Immature natural killer cell (primary cell): Measurements from ENCODE around the gene FAM222A. TPM values are rescaled to one million over a fixed set of nuclear protein-coding genes. Genes with fewer than 3 reads are reported as not detected.

Experiments
- DNase-seq, 3 donors: peaks; one replicate each; pipeline ENCODE4 v3.0.0; 2022; ENCODE audit warnings: mixed read lengths in 1 of 3
- H3K27ac Mint-ChIP-seq, 6 donors: one replicate each; pipeline ENCODE4 v1.8.0; 2020; ENCODE audit warnings: mixed read lengths in 6 of 6, mild to moderate bottlenecking in 5 of 6, inconsistent platforms in 4 of 6, moderate library complexity in 3 of 6
- H3K27me3 Mint-ChIP-seq, 3 donors: one replicate each; pipeline ENCODE4 v1.8.0; 2020 to 2021; ENCODE audit warnings: low read depth in 3 of 3, mild to moderate bottlenecking in 3 of 3, mixed read lengths in 3 of 3, moderate library complexity in 3 of 3, inconsistent platforms in 1 of 3
- H3K36me3 Mint-ChIP-seq, 3 donors: one replicate each; pipeline ENCODE4 v1.8.0; 2020; ENCODE audit warnings: mixed read lengths in 3 of 3, inconsistent platforms in 2 of 3, mild to moderate bottlenecking in 2 of 3
- H3K4me1 Mint-ChIP-seq, 2 donors: one replicate each; pipeline ENCODE4 v1.8.0; 2020; ENCODE audit warnings: inconsistent platforms in 2 of 2, mild to moderate bottlenecking in 2 of 2, mixed read lengths in 2 of 2, moderate library complexity in 1 of 2
- H3K4me3 Mint-ChIP-seq, 5 donors: one replicate each; pipeline ENCODE4 v1.8.0; 2020; ENCODE audit warnings: mild to moderate bottlenecking in 5 of 5, mixed read lengths in 5 of 5, inconsistent platforms in 3 of 5, moderate library complexity in 3 of 5
- H3K9me3 Mint-ChIP-seq, 6 donors: one replicate each; pipeline ENCODE4 v1.8.0; 2020; ENCODE audit warnings: mild to moderate bottlenecking in 6 of 6, mixed read lengths in 6 of 6, inconsistent platforms in 4 of 6, moderate library complexity in 3 of 6
- polyA plus RNA-seq, 3 donors: library from polyadenylated mRNA; unstranded; fragments of 300-500 nt; fragmentation: Illumina TruSeq; gene quantifications; one replicate each; pipeline ENCODE4 v1.2.3, GENCODE V29; 2021

Gene FAM222A
- polyA plus RNA-seq, 3 donors from 2014 or later, result 0.20 to 0.49 TPM; not detected in 1

DNA sequence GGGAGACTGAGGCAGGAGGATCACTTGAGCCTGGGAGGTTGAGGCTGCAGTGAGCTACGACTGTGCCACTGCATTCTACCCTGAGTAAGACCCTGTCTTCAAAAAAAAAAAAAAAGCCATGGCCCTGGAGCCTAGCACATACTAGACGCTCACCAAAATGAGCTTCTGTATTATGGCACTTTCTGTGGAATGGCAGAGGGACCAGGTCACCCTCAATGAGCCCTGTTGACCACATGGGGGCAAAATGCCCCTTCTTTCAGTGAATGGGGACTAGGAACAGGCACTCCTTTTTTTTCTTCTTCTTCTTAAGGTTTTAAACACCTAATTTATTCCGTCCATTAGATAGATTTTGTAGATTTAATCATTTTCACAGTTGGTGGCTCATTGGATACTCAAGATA, 50.5 kb downstream of the FAM222A start:
- Mint-ChIP-seq H3K27me3 (peaks cover 0 to 2% (median 1%) of the 10 kb centered on the region in 3 donors), H3K27ac (no peak overlapping the region), H3K4me1 (peaks cover 0 to 9% of the 10 kb centered on the region in 2 donors), H3K4me3 (no peak overlapping the region), H3K9me3 (no peaks in the 10 kb centered on the region), H3K36me3 (no peaks in the 10 kb centered on the region)
- DNase-seq, result no peak

DNA sequence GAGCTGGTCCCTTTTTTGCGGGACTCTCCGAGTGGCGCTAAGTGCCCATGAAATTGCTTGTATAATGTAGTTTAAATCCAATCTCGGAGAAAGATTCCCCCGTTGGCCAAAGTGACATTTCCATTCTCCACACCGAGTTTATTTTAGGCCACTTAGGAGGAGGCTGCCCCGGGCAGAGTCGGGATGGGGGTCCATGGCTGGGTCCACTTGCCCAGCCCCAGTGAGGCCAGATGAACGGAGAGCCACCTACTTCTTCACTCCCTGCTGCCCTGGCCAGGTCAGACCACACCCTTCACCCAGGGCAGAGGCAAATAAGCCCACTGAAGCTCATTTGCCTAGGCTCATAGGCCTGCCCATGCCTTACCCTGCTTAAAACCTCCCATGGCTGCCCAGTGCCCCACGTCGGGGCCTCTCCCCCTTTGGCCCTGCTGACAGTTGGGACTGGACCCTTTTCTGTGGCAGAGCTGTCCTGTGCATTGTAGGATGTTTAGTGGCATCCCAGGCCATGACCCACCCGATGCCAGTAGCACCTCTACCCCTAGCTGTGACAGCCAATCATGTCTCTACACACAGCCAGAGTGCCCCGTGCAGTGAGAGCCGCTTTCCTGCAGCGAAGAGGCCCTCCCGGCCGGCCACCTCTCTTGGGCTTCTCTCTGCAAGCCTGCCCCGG, 51.3 kb downstream of the FAM222A start:
- Mint-ChIP-seq H3K27ac (no peak overlapping the region), H3K36me3 (no peaks in the 10 kb centered on the region), H3K9me3 (no peaks in the 10 kb centered on the region), H3K4me1 (peaks cover 0 to 9% of the 10 kb centered on the region in 2 donors), H3K27me3 (peaks cover 0 to 2% (median 1%) of the 10 kb centered on the region in 3 donors), H3K4me3 (no peak overlapping the region)
- DNase-seq, result no peak

DNA sequence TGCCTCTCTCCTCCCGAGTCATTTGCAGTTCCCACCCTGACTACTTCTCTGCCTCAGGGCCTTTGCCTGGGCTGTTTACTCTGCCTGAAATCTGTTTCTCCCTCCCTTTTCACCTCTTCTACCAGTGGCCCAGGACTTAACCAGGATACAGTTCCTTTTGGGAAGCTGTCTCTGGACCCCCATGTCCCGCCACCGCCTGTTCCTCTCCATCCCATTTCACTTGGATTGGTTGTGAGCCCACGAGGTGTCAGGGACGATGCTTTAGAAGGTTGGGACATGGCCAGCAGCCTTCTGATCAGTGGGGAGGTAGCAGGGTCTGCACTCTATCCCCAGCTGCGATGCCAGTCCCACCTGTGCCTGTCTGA, 51.8 kb downstream of the FAM222A start:
- Mint-ChIP-seq H3K4me1 (peaks cover 0 to 8% of the 10 kb centered on the region in 2 donors), H3K36me3 (no peaks in the 10 kb centered on the region), H3K27me3 (peaks cover 0 to 2% (median 1%) of the 10 kb centered on the region in 3 donors), H3K27ac (no peak overlapping the region), H3K4me3 (no peak overlapping the region), H3K9me3 (no peaks in the 10 kb centered on the region)
- DNase-seq, result no peak

DNA sequence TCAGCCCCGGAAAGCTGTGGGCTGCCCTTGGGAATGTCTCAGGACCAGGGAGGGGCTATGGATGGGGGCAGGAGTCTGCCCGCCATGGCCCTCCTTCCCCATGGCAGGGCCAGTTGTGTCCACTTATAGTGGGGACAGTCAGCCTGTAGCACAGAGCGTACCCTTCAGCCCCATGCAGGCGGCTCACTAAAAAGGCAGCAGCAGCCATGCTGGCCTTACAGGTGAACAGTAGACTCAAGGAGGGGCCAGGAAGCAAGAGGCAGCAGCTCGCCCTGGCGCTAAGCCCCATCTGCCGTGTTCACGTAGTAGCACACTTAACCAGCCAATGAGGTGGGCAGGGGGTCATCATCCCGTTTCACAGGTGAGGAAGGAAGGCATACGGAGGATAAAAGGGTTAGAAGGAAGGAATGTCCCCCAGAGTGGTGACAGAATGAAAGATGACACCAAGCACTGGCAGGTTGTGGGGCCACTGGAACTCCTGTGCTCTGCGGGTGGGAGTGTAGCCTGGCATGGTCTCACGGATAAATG, 52.7 kb downstream of the FAM222A start:
- Mint-ChIP-seq H3K36me3 (no peaks in the 10 kb centered on the region), H3K27ac (no peak overlapping the region), H3K4me1 (peaks cover 0 to 3% of the 10 kb centered on the region in 2 donors), H3K9me3 (no peaks in the 10 kb centered on the region), H3K27me3 (peaks cover 0 to 3% (median 1%) of the 10 kb centered on the region in 3 donors), H3K4me3 (no peak overlapping the region)
- no peak for DNase-seq

DNA sequence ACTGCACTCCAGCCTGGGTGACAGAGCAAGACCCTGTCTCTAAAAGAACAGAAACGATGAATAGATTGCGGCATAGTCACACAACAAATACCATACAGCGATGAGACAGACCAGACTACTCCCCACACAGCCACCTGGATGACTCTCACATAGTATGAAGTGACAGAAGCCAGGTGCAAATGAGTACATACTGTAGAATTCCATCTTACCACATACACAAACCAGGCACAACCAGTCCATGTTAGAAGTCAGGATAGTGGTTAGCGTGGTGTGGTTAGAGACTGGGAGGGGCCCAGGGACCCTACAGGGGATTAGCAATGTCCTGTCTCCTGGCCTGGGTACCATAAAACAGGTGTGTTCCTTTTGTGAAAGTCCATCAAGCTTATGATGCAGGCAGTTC, 53.8 kb downstream of the FAM222A start:
- Mint-ChIP-seq H3K27ac (no peak overlapping the region), H3K4me1 (peaks cover 0 to 3% of the 10 kb centered on the region in 2 donors), H3K9me3 (no peaks in the 10 kb centered on the region), H3K36me3 (no peaks in the 10 kb centered on the region), H3K27me3 (peaks cover 1 to 5% (median 2%) of the 10 kb centered on the region in 3 donors), H3K4me3 (no peak overlapping the region)
- DNase-seq, result no peak

DNA sequence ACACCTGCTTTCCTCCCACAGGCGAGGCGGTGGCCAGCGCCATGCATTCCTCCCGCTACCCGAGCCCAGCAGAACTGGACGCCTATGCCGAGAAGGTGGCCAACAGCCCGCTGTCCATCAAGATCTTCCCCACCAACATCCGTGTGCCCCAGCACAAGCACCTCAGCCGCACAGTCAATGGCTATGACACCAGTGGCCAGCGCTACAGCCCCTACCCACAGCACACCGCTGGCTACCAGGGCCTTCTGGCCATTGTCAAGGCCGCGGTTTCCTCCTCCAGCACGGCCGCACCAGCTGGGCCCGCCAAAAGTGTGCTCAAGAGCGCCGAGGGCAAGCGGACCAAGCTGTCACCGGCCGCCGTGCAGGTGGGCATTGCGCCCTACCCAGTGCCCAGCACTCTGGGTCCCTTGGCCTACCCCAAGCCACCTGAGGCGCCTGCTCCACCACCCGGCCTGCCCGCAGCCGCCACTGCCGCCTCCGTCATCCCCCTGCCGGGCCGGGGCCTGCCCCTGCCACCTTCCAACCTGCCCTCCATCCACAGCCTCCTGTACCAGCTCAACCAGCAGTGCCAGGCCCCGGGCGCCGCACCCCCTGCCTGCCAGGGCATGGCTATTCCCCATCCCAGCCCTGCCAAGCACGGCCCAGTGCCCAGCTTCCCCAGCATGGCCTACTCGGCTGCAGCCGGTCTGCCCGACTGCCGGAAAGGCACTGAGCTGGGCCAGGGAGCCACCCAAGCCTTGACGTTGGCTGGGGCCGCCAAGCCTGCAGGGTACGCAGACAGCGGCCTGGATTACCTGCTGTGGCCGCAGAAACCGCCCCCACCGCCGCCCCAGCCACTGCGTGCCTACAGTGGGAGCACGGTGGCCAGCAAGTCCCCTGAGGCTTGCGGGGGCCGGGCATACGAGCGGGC, 54.6 kb downstream of the FAM222A start:
- H3K4me3 Mint-ChIP-seq, result no peak overlapping the region
- no peak for DNase-seq
- peaks cover 2 to 5% (median 4%) of the 10 kb centered on the region in 3 donors for H3K27me3 Mint-ChIP-seq
- H3K4me1 Mint-ChIP-seq, result peaks cover 0 to 3% of the 10 kb centered on the region in 2 donors
- H3K9me3 Mint-ChIP-seq, result no peaks in the 10 kb centered on the region
- H3K36me3 Mint-ChIP-seq, result no peaks in the 10 kb centered on the region
- no peak overlapping the region for H3K27ac Mint-ChIP-seq

DNA sequence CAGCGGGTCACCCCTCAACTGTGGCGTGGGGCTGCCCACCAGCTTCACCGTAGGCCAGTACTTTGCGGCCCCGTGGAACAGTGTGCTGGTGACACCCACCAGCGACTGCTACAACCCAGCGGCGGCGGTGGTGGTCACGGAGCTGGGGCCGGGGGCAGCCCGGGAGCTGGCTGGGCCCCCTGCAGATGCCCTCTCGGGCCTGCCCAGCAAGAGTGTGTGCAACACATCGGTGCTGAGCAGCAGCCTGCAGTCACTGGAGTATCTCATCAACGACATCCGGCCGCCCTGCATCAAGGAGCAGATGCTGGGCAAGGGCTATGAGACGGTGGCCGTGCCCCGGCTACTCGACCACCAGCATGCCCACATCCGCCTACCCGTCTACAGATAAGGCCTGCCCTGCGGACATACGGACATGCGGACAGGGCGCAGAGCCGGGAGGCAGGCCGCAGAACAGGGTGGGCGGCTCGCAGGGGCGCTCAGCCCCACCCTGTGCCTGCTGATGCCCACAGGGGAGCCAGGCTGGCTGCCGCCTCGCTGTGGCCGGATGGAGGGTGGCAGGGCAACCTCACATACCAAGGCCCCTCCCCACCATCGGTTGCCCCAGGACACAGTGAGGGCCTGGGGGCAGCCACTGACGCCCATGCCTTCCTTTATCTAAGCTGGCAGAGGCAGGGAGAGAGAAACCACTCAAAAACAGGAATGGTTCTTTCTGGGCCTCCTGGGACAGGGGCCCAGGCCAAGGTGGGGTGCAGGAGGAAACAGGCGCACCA, 55.5 kb downstream of the FAM222A start:
- H3K4me3 Mint-ChIP-seq, result no peak overlapping the region
- no peak for DNase-seq
- no peaks in the 10 kb centered on the region for H3K9me3 Mint-ChIP-seq

DNA sequence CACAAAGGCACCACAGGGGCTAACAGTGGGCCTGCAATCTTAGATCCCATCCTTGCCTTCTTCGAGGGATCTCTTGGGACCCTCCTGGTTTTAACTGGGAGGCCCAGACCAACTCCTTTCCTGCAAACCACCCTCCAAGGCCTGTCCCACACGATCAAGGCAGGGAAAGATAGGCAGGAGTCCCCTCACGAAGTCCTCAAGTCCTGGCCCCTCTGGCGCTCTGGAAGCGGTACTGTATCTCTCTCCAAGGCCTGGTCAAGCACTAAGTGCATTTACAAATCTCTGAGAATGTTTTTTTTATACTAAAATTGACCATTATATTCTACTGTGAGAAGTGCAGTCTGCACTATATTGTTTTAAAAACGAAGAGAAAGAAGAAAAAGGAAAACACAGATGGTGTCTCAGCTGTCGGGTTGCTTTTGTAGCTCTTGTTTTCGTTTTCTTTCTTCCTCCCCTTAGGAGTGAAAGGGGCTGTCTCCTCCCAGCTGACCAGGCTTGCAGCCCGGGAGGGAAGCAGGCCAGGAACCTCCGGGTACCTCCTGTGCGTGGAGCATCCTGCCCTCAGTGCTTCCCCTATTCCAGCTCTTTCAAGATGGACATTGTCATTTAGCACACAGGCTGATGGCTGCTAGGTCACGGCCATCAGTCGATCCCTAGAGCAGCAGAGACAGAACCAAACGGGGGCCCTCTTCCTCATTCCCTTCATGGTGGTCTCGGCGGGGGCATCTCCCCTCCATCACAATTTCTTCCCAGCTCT, 56.7 kb downstream of the FAM222A start:
- DNase-seq, result no peak
- H3K4me1 Mint-ChIP-seq, result peaks cover 0 to 2% of the 10 kb centered on the region in 2 donors
- peaks cover 2 to 5% (median 4%) of the 10 kb centered on the region in 3 donors for H3K27me3 Mint-ChIP-seq
- H3K9me3 Mint-ChIP-seq, result no peaks in the 10 kb centered on the region
- H3K27ac Mint-ChIP-seq, result no peak overlapping the region
- no peaks in the 10 kb centered on the region for H3K36me3 Mint-ChIP-seq
- H3K4me3 Mint-ChIP-seq, result no peak overlapping the region

More for the DNA sequence above, 55.5 kb downstream of the FAM222A start:
- H3K4me1 Mint-ChIP-seq, result peaks cover 0 to 2% of the 10 kb centered on the region in 2 donors
- H3K27ac Mint-ChIP-seq, result no peak overlapping the region
- no peaks in the 10 kb centered on the region for H3K36me3 Mint-ChIP-seq
- H3K27me3 Mint-ChIP-seq, result peaks cover 2 to 5% (median 4%) of the 10 kb centered on the region in 3 donors

DNA sequence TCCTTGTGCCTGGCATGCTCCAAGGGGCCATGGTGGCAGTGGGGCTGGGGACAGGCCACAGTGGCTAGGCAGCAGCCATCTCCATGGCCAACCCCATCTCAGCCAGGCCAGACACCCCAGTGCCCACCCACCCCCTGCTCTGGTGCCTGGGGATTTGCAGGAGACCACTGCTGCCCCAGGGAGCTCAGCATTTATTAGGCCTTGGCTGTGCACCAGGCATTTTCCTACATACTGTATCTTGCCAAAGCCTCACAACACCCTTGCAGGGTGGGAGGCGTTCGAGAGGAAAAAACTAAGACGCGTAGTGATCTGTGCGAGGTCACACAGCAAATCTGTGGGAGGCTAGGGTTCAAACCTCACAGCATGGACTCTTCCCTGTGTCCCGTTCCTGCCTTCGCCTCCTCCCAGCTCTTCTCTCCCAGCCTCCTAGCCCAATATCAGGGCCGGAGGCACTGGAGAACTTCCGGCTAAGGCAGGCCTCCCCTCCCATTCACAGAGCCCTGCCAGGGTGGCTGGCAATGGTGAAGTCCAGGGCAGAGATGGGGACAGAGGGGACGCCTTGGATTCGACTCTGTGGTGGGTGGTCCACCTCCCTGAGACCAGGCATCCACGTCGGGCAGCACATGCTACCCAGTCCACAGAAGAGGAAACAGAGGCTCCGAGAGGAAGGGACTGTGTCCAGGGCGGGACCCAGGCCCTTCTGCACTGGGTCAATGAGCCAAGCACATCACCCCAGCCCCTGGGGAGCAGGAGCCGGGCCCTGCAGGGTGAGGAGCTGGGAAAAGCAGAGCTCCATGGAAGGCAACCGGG, 57.4 kb downstream of the FAM222A start:
- peaks cover 0 to 2% of the 10 kb centered on the region in 2 donors for H3K4me1 Mint-ChIP-seq
- no peak overlapping the region for H3K4me3 Mint-ChIP-seq
- DNase-seq, result no peak
- H3K27me3 Mint-ChIP-seq, result peaks cover 2 to 5% (median 4%) of the 10 kb centered on the region in 3 donors
- H3K27ac Mint-ChIP-seq, result no peak overlapping the region
- H3K9me3 Mint-ChIP-seq, result no peaks in the 10 kb centered on the region
- H3K36me3 Mint-ChIP-seq, result no peaks in the 10 kb centered on the region

DNA sequence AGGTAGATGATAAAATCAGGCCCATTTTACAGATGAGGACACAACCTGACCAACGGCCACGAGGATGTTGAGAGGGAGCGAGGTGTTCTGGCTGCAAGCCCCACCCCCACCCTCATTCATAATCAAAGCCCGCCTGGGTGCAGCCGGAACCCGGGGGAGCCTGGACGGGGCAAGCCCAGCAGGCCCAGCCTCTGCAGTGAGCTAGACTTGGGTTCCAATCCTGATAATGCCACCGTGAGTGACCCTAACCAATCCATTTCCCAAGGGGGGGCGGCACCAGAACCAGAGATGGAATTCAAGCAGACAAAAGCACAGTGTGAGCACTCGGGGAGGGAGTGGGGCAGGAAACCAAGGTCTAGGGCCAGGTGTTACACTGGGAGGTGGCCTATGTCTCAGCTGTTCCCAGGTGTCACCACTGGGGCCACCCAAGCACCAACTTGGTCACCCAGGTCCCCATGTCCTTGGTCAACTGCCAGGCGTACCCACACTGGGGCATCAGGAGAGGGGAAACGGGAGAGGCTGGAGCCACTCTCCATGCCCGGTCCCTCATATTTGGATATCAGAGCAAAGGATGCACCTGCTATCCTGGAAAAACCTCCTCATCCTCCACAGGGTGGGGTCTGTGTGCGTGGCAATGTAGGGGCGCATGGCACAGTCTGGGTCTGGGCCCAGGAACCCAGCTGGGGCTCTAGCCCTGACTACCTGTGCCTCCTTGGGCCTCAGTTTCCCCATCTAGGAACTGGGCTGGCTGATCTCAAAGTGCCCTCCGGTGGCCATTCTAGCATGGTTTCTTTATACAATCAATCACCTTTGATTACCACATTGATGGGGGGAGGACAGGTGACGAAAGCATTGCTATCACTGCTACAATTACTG, 58.4 kb downstream of the FAM222A start:
- DNase-seq, result no peak
- Mint-ChIP-seq H3K27ac (no peak overlapping the region), H3K9me3 (no peaks in the 10 kb centered on the region), H3K4me3 (no peak overlapping the region), H3K36me3 (no peaks in the 10 kb centered on the region), H3K4me1 (peaks cover 0 to 2% of the 10 kb centered on the region in 2 donors), H3K27me3 (peaks cover 3 to 5% (median 4%) of the 10 kb centered on the region in 3 donors)

DNA sequence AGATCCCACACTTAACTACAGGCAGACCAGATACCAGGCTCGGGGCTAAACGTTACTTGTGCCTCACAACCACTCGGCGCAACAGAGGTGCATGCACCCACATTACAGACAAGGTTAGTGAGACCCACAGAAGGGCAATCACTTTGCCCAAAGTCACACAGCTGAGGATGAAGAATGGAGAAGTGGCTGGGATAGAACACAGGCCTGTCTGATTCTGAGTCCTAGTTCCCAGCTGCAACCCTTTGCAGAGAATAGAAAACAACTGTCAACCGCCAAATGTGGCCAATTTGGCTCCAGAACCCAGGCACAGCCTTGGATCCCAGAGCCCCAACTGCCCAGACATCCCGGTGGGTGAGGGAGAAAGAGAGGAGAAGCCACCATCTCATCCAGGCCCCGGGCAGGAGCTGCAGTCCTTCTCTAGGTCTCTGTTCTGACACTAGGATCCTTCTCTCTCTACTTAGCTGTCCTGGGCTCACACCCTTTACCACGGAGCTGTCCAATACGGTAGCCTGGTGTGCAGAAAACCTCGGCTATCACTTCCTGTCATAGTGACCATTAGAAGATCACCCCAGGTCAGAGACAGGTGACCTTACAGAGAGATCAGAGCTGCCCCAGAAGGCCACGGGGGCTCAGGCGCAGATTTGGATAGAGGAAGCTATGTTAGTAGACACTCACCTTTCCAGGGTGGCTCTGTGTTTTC, 59.1 kb downstream of the FAM222A start:
- H3K27ac Mint-ChIP-seq, result no peak overlapping the region
- peaks cover 0 to 2% of the 10 kb centered on the region in 2 donors for H3K4me1 Mint-ChIP-seq

More for the DNA sequence above, 59.1 kb downstream of the FAM222A start:
- no peak overlapping the region for H3K4me3 Mint-ChIP-seq
- no peaks in the 10 kb centered on the region for H3K9me3 Mint-ChIP-seq
- DNase-seq, result no peak
- H3K27me3 Mint-ChIP-seq, result peaks cover 4 to 7% (median 5%) of the 10 kb centered on the region in 3 donors
- no peaks in the 10 kb centered on the region for H3K36me3 Mint-ChIP-seq
